Ovary (tissue), 3 donors: ENCODE data around the gene MYH8.

Experiments
- POLR2A ChIP-seq: fragments of 450-650 bp; IDR thresholded peaks from one replicate; pipeline ENCODE4 v1.6.1; 2017; ENCODE audit warnings: antibody characterized with exemption, mild to moderate bottlenecking, moderate library complexity
- TF ChIP-seq, protein P1 (sequence below), 3 donors: fragments of 450-650 bp in 2 of 3; fragments of 200-600 bp in 1 of 3; IDR thresholded peaks; one replicate each; pipeline versions ENCODE4 v1.5.1 to v1.8.0; 2016 to 2022; ENCODE audit warnings: antibody characterized with exemption in 3 of 3, mild to moderate bottlenecking in 1 of 3
- donor health status: DM: no; HTN: no; CAD: no.

DNA sequence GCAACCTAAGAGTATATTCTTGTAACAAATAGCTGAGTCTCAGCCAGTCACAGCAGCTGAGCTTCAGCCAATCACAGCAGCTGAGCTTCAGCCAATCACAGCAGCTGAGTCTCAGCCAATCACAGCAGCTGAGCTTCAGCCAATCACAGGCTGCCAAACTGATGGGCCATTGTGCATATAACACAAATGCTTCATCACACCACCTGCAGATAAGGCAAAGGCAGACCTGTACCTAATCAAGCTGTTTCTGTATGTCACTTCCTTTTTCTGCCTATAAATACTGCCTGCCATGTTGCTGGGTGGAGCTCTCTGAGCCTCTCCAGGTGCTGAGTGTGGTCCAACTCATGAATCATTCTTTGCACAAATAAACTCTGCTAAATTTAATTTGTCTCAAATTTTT, 68.9 kb downstream of the MYH8 start:
- TF ChIP-seq, protein P1, sequence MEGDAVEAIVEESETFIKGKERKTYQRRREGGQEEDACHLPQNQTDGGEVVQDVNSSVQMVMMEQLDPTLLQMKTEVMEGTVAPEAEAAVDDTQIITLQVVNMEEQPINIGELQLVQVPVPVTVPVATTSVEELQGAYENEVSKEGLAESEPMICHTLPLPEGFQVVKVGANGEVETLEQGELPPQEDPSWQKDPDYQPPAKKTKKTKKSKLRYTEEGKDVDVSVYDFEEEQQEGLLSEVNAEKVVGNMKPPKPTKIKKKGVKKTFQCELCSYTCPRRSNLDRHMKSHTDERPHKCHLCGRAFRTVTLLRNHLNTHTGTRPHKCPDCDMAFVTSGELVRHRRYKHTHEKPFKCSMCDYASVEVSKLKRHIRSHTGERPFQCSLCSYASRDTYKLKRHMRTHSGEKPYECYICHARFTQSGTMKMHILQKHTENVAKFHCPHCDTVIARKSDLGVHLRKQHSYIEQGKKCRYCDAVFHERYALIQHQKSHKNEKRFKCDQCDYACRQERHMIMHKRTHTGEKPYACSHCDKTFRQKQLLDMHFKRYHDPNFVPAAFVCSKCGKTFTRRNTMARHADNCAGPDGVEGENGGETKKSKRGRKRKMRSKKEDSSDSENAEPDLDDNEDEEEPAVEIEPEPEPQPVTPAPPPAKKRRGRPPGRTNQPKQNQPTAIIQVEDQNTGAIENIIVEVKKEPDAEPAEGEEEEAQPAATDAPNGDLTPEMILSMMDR (IDR thresholded peaks at IDR 0.05): no peak
- no peak for TF ChIP-seq POLR2A
